ACHN (cell line): ENCODE measurements around the gene PAF1.

Experiments used
- DNase-seq: peaks from one replicate; pipeline ENCODE4 v3.0.0-alpha.2; 2015
- in situ Hi-C: cut with HindIII; loops from 2 replicates; pipeline ENCODE4 v1.10.0; 2017; ENCODE audit warnings: low sequenced_read_pairs, low pct_ligation_motif_present, low pct_unique_long_range_greater_than_20kb

The PAF1 gene

GRCh38 chr19:39390751-39391437 is at the start of gene PAF1, which contains the start of gene MED29:
TSS of gene PAF1 (minus strand) at chr19:39391106. CDS start at chr19:39390864, 242 bp downstream.
TSS of gene MED29 (plus strand) at chr19:39391378. CDS start at chr19:39391423, 45 bp downstream.
- DNase-seq: peak; percentile 98
- in situ Hi-C loops: no loop called here

GRCh38 chr19:39438270-39438934 is 47.5 kb upstream of the PAF1 start:
- DNase-seq: peak; percentile 44
- in situ Hi-C loops: no loop called here

GRCh38 chr19:39436350-39436716 is 45.4 kb upstream of the PAF1 start:
- no peak for DNase-seq
- in situ Hi-C loops: no loop called here

GRCh38 chr19:39435499-39436349 is 44.8 kb upstream of the PAF1 start, which contains the start of gene RPS16:
TSS of gene RPS16 (minus strand) at chr19:39435949. CDS start at chr19:39435895, 54 bp downstream.
- peak; percentile 96 for DNase-seq
- in situ Hi-C loops: no loop called here

- in situ Hi-C loops: no loop called here
- no peak for DNase-seq
Measured at GRCh38 chr19:39434123-39435076, 43.5 kb upstream of the PAF1 start.

GRCh38 chr19:39433480-39434079 is 42.7 kb upstream of the PAF1 start:
- DNase-seq: no peak
- in situ Hi-C loops: no loop called here

GRCh38 chr19:39432677-39433025 is 41.7 kb upstream of the PAF1 start:
- DNase-seq: no peak

GRCh38 chr19:39430675-39431593 is 40.0 kb upstream of the PAF1 start:
- in situ Hi-C loops: no loop called here

More at GRCh38 chr19:39432677-39433025, 41.7 kb upstream of the PAF1 start:
- in situ Hi-C loops: no loop called here

GRCh38 chr19:39428283-39429112 is 37.6 kb upstream of the PAF1 start:
- peak; percentile 80 for DNase-seq
- in situ Hi-C loops: no loop called here

More at GRCh38 chr19:39430675-39431593, 40.0 kb upstream of the PAF1 start:
- DNase-seq: peak; percentile 96

GRCh38 chr19:39427707-39428106 is 36.8 kb upstream of the PAF1 start:
- in situ Hi-C loops: no loop called here
- DNase-seq: no peak

GRCh38 chr19:39426170-39426569 is 35.3 kb upstream of the PAF1 start:
- no peak for DNase-seq
- in situ Hi-C loops: no loop called here

GRCh38 chr19:39425744-39426143 is 34.8 kb upstream of the PAF1 start:
- in situ Hi-C loops: no loop called here
- no peak for DNase-seq

GRCh38 chr19:39424934-39425333 is 34.0 kb upstream of the PAF1 start:
- in situ Hi-C loops: no loop called here
- DNase-seq: no peak

- in situ Hi-C loops: no loop called here
- DNase-seq: no peak
Measured at GRCh38 chr19:39423258-39424086, 32.6 kb upstream of the PAF1 start.

- in situ Hi-C loops: no loop called here
- no peak for DNase-seq
Measured at GRCh38 chr19:39422020-39422419, 31.1 kb upstream of the PAF1 start.
